ENCODE results near the gene SDHAF1. TPM values are rescaled to one million over a fixed set of nuclear protein-coding genes. Genes with fewer than 3 reads are reported as not detected.

SDHAF1 gene
- total and polyA plus RNA-seq, 2 of the 8 experiments (the other 6 are each of a cell fraction or from before 2014, with no cell fraction given) = 16.0 to 21.3 TPM

DNA sequence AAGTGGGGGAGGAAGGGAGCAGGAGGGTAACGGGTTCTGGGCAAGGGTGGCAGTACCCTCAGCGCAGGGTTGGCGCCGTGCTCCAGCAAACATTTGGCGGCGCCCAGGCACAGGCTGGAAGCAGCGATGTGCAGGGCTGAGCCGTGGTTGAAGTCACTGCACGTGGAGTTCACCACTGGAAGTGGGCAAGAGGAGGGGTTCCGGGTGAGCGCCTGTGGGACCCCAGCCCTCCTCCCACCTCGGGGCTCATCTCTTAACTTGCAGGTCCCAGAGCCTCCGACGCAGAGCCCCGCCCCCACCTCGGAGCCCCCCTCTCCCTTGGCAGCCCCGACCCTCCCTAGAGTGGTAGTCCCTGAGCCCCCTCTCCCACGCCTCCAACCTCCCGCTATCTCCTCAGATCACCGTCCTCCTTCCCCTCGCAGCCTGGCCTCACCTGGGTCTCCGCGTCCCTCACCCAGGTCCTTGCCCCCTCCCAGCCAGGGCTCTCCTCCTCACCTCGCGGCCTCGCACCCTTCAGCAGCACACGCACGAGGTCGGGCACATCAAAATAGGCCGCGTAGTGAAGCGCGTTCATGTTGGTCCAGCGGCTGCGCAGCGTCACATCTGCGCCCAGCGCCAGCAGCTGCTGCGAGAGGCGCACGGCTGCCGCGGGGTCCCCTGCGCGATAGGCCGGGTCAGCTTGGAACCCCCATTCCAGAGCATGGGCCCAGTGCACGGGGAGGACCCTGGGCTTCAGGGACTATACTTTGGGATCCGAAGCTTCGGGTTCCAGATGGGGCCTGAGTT, 31.3 kb downstream of the SDHAF1 start (continued):
- TF ChIP-seq, protein P1, sequence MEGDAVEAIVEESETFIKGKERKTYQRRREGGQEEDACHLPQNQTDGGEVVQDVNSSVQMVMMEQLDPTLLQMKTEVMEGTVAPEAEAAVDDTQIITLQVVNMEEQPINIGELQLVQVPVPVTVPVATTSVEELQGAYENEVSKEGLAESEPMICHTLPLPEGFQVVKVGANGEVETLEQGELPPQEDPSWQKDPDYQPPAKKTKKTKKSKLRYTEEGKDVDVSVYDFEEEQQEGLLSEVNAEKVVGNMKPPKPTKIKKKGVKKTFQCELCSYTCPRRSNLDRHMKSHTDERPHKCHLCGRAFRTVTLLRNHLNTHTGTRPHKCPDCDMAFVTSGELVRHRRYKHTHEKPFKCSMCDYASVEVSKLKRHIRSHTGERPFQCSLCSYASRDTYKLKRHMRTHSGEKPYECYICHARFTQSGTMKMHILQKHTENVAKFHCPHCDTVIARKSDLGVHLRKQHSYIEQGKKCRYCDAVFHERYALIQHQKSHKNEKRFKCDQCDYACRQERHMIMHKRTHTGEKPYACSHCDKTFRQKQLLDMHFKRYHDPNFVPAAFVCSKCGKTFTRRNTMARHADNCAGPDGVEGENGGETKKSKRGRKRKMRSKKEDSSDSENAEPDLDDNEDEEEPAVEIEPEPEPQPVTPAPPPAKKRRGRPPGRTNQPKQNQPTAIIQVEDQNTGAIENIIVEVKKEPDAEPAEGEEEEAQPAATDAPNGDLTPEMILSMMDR (IDR thresholded peaks at IDR 0.05; ENCODE audit: control extremely low read depth in 1 of 3, insufficient read depth in 1 of 3, low read depth in 1 of 3, low read length in 3 of 3) = no peak
- TF ChIP-seq TCF12 (IDR thresholded peaks at IDR 0.05; ENCODE audit: low read depth, low read length) (no peak), SRF (IDR thresholded peaks at IDR 0.05; ENCODE audit: low read depth, low read length) (no peak), RFX5 (IDR thresholded peaks at IDR 0.05; ENCODE audit: borderline replicate concordance, low read depth, low read length) (no peak), GABPA (IDR thresholded peaks at IDR 0.05; ENCODE audit: borderline replicate concordance, insufficient read depth, low read length) (no peak), TBP (IDR thresholded peaks at IDR 0.05; ENCODE audit: low read depth, low read length) (no peak), TAF1 (IDR thresholded peaks at IDR 0.05; ENCODE audit: low read depth, low read length) (no peak)

All from H1 (cell line).